Smooth muscle cell (in vitro differentiated cells): Measurements from ENCODE around the gene AHNAK2. TPM values are rescaled to one million over a fixed set of nuclear protein-coding genes. Genes with fewer than 3 reads are reported as not detected.

Source experiments
- DNase-seq: peaks from one replicate; lab custom pipeline; 2025; ENCODE audit not compliant: unreplicated experiment; lab: John Stamatoyannopoulos, UW
- H2AFZ ChIP-seq: fragments of 200-600 bp; sonication (generic); 2 replicates; pipeline ENCODE4 v1.6.0; 2016; ENCODE audit warnings: antibody characterized with exemption, low read depth, mild to moderate bottlenecking
- H3F3A ChIP-seq: fragments of 200-600 bp; sonication (generic); 2 replicates; pipeline ENCODE4 v1.6.0; 2017; ENCODE audit warnings: antibody characterized with exemption, low read depth
- H3K27ac ChIP-seq: fragments of 200-600 bp; sonication (generic); 2 replicates; pipeline ENCODE4 v1.5.1; 2016; ENCODE audit warnings: low read depth, mild to moderate bottlenecking
- H3K27me3 ChIP-seq: fragments of 200-600 bp; sonication (generic); 2 replicates; pipeline ENCODE4 v1.6.1; 2016; ENCODE audit warnings: low read depth, mild to moderate bottlenecking
- H3K36me3 ChIP-seq: fragments of 200-600 bp; sonication (generic); 2 replicates; pipeline ENCODE4 v1.5.1; 2016; ENCODE audit warnings: low read depth
- H3K4me1 ChIP-seq: fragments of 200-600 bp; sonication (generic); 2 replicates; pipeline ENCODE4 v1.5.1; 2016; ENCODE audit warnings: low read depth
- H3K4me2 ChIP-seq: fragments of 200-600 bp; sonication (generic); 2 replicates; pipeline ENCODE4 v1.6.0; 2016; ENCODE audit warnings: mild to moderate bottlenecking
- H3K4me3 ChIP-seq: fragments of 200-600 bp; sonication (generic); 2 replicates; pipeline ENCODE4 v1.5.1; 2016; ENCODE audit warnings: mild to moderate bottlenecking
- H3K79me2 ChIP-seq: fragments of 200-600 bp; sonication (generic); 2 replicates; pipeline ENCODE4 v1.6.0; 2016; ENCODE audit warnings: low read depth, mild to moderate bottlenecking
- H3K9ac ChIP-seq: fragments of 200-600 bp; sonication (generic); 2 replicates; pipeline ENCODE4 v1.6.0; 2016; ENCODE audit warnings: low read depth
- H3K9me3 ChIP-seq: fragments of 200-600 bp; sonication (generic); replicated peaks from 2 replicates; pipeline ENCODE4 v1.5.1; 2016; ENCODE audit warnings: low read depth
- H4K20me1 ChIP-seq: fragments of 200-600 bp; sonication (generic); 2 replicates; pipeline ENCODE4 v1.6.0; 2016; ENCODE audit warnings: low read depth
- WGBS: methylation state at CpG from one replicate; pipeline ENCODE4 v1.1.7; 2016; ENCODE audit warnings: low lambda C conversion rate; 5-methylcytosine and 5-hydroxymethylcytosine counted together
- polyA plus RNA-seq: library from polyadenylated mRNA; unstranded; fragments of >200 nt; fragmentation: Nextera tagmentation; extraction: Ambion mirVana; gene quantifications from 2 replicates; pipeline ENCODE4 v1.2.1, GENCODE V29; 2016
- total RNA-seq: library from RNA; depleted of rRNA; stranded (reverse); fragments of >200 nt; gene quantifications from 2 replicates; pipeline ENCODE4 v1.2.3, GENCODE V29; 2014
- TF ChIP-seq, protein P1 (sequence below): fragments of 200-600 bp; sonication (generic); IDR thresholded peaks from 2 replicates; pipeline ENCODE4 v1.5.1; 2017; ENCODE audit warnings: borderline replicate concordance, mild to moderate bottlenecking, antibody characterized with exemption; ENCODE audit not compliant: insufficient read depth, poor library complexity, severe bottlenecking

Gene AHNAK2
- total and polyA plus RNA-seq, 2 experiments from 2014 or later: 10.3 to 53.8 TPM

DNA sequence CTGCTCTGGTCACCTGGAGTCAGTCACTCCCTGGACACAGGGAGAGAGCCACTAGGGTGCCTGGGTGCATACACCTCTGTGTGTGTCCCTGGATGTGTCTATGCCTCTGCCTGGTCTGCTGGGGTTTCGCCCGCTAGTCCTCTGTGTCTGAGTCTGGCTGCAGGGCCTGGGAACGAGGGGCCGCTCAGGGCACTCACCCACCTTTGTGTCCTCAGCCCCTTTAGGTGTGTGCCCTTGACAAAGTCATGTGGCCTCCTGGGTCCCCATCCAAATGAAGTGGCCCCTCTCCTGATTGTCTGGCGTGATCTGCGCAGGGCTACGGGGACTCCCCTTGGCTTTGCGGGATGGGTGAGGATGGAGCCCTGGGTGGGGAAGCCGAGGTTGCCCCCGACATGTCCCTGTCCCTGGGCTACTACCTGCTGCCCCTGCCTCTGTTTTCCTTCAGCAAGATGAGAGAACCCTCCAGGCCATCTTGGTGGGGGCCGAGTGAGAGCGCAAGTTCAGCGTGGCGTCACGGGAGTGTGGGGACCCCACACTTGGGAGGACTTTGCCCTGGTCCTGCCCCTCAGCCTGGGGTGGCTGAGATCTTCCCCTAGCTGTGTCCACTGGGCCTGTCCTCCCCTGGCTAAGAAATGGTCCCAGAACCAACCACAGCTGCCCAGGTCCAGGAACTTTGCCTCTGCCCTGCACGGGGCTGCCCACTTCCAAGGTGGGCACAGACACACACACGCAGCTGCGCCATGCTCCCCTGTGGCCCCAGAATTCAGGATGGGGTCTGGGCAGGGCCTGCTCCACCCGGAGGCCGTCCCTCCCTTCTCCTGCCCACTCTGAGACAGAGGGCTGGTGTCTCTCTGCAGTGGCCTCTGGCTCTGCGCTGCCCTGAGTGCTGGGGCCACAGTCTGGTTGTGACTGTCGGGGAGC is 2.7 kb upstream of the AHNAK2 start:
- Histone ChIP-seq H2AFZ (no peak overlapping the region), H3K27ac (no peak overlapping the region), H3K36me3 (no peaks in the 10 kb centered on the region), H3K27me3 (no peaks in the 10 kb centered on the region), H4K20me1 (no peaks in the 10 kb centered on the region), H3K79me2 (no peaks in the 10 kb centered on the region), H3K4me1 (peaks cover 8% of the 10 kb centered on the region), H3K4me3 (no peak overlapping the region), H3K9me3 (no peaks in the 10 kb centered on the region), H3K4me2 (no peak overlapping the region), H3F3A (no peaks in the 10 kb centered on the region), H3K9ac (no peak overlapping the region)
- DNase-seq: no peak
- WGBS: 91% methylated on average over 22 of the region's 22 CpGs
- TF ChIP-seq, protein P1, sequence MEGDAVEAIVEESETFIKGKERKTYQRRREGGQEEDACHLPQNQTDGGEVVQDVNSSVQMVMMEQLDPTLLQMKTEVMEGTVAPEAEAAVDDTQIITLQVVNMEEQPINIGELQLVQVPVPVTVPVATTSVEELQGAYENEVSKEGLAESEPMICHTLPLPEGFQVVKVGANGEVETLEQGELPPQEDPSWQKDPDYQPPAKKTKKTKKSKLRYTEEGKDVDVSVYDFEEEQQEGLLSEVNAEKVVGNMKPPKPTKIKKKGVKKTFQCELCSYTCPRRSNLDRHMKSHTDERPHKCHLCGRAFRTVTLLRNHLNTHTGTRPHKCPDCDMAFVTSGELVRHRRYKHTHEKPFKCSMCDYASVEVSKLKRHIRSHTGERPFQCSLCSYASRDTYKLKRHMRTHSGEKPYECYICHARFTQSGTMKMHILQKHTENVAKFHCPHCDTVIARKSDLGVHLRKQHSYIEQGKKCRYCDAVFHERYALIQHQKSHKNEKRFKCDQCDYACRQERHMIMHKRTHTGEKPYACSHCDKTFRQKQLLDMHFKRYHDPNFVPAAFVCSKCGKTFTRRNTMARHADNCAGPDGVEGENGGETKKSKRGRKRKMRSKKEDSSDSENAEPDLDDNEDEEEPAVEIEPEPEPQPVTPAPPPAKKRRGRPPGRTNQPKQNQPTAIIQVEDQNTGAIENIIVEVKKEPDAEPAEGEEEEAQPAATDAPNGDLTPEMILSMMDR: no peak

DNA sequence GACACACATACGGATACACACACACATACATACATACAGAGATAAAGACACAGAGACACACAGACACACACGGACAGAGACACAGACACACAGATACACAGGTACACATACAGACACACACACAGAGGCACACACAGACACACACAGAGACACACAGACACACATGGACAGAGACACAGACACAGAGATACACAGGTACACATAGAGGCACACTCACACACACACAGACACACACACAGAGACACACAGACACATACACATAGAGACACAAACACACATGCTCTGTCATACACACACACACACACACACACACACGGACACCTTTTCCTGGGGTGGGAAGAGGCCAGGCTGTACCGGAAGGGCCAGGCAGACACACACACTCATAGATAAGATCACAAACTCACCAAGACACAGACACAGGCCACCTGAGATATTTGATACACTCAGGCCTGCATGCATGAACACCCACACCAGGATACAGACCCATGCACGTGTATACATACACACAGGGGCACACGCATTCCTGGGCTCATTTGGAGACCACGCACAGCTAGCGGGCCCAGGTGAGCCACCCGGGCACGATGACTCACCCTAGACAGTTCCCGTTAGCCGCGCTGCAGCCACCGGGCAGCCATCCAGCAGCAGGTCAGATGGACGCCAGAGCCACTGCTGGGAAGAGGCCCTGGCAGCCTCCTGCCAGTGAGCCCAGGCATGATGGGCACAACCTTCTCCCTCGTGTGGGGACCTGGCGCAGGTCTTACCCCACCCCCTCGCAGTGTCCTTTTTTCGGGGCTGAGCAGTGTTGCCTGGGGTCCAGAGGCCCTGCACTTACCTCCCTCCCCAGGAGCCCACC is 1.8 kb upstream of the AHNAK2 start:
- H3K4me2 ChIP-seq: no peak overlapping the region
- no peak for DNase-seq

DNA sequence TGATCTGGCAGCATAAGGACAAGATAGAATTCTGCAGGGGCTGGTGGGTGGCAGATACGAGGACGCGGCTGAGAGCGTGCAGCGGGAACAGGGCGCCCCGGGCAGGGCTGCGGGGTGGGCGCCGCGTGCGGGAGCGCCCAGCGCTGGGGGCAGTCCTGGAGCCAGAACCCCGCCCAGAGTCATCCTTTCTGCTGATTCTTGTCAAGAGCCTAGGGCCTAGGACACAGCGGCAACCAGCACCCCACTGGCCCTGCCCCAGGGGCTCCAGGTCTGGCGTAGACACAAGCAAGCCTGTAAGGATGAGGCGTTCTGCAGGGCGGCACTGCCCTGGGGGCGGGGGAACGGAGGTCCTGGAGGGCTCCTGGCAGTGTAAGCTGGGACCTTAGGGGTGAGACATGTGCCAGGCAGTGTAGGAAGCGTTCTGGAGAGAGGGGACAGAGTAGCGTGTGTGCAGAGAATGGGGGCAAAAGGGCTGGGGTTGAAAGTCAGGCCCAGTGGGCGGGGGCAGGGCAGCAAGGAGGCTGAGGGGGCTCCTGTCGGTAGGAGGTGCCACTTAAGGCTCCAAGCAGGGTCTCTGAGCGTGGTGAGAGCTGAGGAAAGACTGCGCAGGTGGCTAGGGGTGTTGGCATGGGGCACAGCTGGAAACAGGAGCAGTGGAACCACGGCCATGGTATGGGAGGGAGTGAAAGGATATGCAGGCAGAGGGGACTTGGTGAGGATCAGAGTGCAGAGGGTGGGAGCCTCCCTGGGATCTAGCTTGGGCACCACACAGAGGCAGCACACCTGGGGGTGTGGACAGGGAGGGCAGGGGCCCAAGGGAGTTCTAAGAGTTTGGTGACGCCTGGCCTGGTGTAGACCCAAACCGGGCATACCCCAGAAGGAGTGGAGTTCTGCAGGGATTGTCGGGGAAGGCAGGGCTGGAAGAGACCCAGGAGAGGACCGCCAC is 845 bp upstream of the AHNAK2 start:
- Histone ChIP-seq H3K9ac (no peak overlapping the region), H4K20me1 (no peaks in the 10 kb centered on the region), H3F3A (no peaks in the 10 kb centered on the region), H3K9me3 (no peaks in the 10 kb centered on the region), H3K79me2 (no peaks in the 10 kb centered on the region), H3K27ac (no peak overlapping the region), H3K4me3 (peak overlapping the region; percentile 60), H3K27me3 (no peaks in the 10 kb centered on the region), H3K4me2 (peak overlapping the region; percentile 99), H3K4me1 (peaks cover 10% of the 10 kb centered on the region), H3K36me3 (no peaks in the 10 kb centered on the region), H2AFZ (peak overlapping the region; percentile 94)
- no peak for DNase-seq
- 41% methylated on average over 30 of the region's 32 CpGs for WGBS
- TF ChIP-seq, protein P1: no peak

More for the DNA sequence above, 1.8 kb upstream of the AHNAK2 start:
- H3K27ac ChIP-seq: no peak overlapping the region
- no peaks in the 10 kb centered on the region for H3K79me2 ChIP-seq
- H3K9me3 ChIP-seq: no peaks in the 10 kb centered on the region
- H3F3A ChIP-seq: no peaks in the 10 kb centered on the region
- H2AFZ ChIP-seq: no peak overlapping the region
- H3K4me3 ChIP-seq: no peak overlapping the region
- no peaks in the 10 kb centered on the region for H4K20me1 ChIP-seq
- TF ChIP-seq, protein P1: no peak
- H3K36me3 ChIP-seq: no peaks in the 10 kb centered on the region
- WGBS: 85% methylated on average over 19 of the region's 19 CpGs
- H3K4me1 ChIP-seq: peaks cover 8% of the 10 kb centered on the region
- H3K27me3 ChIP-seq: no peaks in the 10 kb centered on the region
- H3K9ac ChIP-seq: no peak overlapping the region
